Stimulated activated CD4-positive, alpha-beta T cell treated with anti-CD3 and anti-CD28 coated beads, Interleukin-15, amount 100 ng/mL, for 1 hour (primary cell): ENCODE data around the gene FAM8A1.
A peak's percentile ranks its signal among the peaks of the same experiment; 100 is the strongest.
"Not testable (repeated sequence)": the region's sequence is repeated elsewhere in the genome, so short reads cannot be mapped to it uniquely, and the experiment has no call there.

ENCODE experiments used
- DNase-seq, 2 donors: peaks; one replicate each; pipeline ENCODE4 v3.0.0-alpha.2; 2020; ENCODE audit warnings: low read depth in 1 of 2, low spot score in 1 of 2

Gene FAM8A1, protein sequence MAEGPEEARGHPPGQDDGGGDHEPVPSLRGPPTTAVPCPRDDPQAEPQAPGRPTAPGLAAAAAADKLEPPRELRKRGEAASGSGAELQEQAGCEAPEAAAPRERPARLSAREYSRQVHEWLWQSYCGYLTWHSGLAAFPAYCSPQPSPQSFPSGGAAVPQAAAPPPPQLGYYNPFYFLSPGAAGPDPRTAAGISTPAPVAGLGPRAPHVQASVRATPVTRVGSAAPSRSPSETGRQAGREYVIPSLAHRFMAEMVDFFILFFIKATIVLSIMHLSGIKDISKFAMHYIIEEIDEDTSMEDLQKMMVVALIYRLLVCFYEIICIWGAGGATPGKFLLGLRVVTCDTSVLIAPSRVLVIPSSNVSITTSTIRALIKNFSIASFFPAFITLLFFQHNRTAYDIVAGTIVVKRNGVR

DNA sequence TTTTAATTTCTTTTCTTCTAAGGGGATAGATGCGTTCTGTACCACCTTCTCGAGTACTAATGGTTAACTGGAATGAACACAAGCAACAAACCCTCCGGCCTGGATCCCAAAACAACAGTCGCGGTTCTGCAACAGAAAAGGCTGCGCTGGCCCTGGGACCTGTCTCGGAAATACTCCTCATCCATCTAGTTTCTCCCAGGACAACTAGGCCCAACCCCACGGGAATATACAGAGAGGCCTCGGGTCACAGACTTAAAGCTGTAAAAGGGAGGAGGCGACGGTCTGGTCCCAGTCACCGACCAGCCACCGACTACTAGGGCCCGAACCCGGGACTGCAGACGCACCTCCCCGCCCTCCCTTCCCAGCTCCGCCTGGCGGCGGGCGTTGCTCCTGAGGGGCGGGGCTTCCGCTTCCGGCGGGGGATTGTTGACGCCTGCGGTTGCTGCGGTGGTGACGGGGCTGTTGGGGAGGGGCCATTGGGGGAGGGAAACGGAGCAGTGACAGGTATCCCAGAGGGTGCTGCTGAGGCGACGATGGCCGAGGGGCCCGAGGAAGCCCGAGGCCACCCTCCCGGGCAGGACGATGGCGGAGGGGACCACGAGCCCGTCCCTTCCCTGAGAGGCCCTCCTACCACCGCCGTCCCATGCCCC, at the start of gene FAM8A1:
FAM8A1 (plus strand) TSS at position 426 of the 650 bp plus-strand sequence; CDS start at position 534, 108 bp downstream.
- DNase-seq, result peak; percentile 89 to 94

DNA sequence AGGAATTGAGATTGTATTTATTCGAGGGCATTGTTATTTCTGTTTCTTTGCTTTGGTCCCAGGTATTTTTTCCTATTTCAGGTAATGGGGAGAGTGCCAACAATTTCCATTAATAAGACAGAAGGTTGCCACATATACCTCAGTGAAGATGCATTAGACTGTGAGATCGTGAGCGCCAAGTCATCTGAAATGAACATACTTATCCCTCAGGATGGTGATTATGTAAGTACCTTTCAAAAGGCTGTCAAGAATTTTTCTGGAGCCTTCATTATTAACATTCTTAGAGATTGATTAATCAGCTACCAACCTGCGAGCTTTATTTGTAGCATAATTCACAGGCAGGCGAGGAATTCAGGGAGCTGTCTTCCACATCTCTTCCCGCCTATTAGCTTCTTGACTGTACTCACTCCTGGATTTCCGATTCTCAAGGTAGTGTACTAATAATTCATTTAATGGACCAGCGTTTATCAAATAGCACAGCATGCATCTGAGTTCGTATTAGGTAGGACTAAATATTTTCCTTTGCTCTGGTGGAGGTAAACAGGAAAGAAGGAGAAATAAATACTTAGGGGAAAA, 48.6 kb upstream of the FAM8A1 start:
- no peak for DNase-seq

DNA sequence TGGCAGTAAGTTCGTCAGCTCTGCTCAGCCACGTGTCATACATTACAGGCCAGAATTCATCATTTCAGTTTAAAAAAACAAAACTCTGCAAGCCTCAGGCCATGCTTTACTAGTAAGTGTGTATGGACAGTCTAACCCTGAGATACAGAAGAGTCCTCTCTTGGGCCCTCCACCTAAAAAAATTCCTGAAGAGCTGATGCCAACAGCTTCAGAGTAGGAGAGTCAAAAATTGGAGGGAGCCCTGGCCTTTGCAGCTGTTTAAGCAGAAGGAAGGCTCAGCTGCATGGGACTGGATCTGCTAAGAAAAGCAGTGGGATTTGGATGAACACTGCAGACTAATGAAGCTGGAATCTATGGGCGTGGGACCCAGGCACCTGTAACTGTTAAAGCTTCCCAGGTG, 47.2 kb upstream of the FAM8A1 start:
- DNase-seq, result no peak

DNA sequence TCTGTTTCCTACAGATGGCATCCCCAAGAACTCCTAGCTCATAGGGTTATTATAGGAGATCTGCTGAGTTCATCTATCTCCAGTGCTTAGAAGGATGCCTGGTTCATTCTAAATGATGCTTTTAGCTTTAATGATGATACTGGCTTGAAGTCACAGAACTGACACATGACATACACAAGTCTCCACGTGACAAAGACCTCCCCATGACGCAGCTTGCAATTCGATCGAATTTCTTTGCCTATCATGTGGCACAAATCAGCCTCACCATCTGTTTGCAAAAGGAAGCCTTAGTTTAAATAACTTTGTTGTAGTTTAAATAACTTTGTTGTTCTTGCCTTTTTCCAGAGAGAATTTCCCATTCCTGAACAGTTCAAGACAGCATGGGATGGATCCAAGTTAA, 44.1 kb upstream of the FAM8A1 start:
- no peak for DNase-seq

DNA sequence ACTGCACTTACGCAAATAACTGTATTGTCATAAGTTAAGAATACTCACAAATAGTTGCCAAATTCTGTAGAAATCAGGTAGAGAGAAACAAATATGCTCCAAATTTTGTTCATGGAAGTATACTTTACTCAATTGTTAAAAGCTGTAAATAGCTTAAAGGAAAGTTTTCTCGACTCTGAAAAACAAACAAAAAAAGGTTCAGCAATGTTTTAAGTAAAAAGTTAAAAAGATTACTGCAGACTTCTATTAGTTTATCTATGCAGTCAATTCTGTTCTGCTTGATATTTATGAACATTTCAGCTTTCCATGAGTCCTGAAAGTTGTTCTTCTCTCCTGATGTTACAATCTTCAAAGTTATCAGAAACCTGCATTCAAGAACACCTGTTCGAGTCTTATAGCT, 37.5 kb upstream of the FAM8A1 start:
- DNase-seq, result no peak

DNA sequence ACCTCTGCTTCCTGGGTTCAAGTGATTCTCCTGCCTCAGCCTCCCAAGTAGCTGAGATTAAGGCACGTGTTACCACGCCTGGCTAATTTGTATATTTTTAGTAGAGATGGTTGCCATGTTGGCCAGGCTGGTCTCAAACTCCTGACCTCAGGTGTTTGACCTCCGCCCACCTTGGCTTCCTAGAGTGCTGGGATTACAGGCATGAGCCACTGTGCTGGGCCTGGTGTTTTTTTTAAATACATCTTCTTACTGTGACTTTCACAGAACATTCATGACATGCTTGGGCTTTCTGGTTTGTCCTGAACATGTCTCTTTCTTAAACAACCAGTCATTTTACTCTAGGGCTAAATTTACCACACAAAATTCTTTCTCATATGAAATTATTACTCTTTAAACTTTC, 34.7 kb upstream of the FAM8A1 start:
- no peak for DNase-seq

DNA sequence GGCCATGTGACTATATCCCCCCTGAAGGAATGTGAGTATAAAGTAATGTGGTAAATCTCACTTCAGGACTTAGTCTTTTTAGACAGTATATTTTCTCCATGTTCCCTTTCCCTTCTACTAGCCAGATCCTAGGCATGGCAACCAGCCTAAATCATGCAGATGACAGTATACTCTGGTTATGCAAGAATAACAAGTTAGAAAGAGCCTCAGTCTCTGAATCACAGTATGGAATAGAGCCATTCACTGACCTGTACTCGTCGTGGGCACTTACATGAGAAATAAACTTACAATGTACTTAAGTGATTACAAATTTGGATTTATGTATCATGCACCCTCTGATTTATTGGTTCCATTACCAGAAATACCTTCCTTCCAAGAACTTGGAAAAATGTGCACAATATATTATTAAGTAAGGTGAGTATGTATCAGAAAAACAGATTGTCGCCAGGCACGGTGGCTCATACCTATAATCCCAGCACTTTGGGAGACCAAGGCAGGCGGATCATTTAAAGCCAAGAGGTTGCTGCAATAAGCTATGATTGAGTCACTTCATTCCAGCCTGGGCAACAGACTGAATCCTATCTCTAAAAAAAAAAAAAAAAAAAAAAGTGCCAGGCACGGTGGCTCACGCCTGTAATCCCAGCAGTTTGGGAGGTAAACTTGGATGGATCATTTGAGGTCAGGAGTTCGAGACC, 25.1 kb upstream of the FAM8A1 start:
- DNase-seq, result no peak

DNA sequence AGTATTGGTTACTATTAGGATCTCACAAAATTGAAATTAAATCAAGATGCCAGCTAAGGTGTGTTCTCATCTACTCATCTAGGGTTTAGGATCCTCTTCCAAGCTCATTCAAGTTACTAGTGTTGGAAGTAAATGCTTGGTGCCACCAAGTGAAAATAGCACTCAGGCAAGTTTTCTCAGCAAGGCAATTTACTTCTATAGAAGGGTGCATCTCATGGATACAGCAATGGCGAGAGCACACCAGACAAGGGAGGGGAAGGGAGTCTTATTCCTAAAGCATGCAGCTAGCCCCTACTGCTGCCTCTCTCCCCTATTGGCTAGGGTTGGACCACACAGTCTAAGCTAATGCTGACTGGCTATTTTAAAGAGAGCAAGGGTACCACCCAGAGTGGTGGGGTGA, 23.0 kb upstream of the FAM8A1 start:
- no peak for DNase-seq

DNA sequence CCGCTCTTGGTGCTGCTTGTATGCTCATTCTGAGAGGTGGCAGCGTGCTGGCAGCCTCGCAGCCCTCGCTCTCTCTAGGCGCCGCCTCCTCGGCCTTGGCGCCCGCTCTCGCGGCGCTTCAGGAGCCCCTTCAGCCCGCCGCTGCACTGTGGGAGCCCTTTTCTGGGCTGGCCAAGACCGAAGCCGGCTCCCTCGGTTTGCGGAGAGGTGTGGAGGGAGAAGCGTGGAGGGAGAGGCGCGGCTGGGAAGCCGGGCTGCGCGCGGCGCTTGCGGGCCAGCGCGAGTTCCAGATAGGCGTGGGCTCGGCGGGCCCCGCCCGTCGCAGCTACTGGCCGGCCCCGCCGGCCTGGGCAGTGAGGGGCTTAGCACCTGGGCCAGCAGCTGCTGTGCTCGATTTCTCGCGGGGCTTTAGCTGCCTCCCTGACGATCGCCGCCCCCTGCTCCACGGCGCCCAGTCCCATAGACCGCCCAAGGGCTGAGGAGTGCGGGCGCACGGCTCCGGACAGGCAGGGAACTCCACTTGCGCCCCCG, 19.5 kb upstream of the FAM8A1 start:
- DNase-seq, result peak in 1 of 2 donors; percentile 27

DNA sequence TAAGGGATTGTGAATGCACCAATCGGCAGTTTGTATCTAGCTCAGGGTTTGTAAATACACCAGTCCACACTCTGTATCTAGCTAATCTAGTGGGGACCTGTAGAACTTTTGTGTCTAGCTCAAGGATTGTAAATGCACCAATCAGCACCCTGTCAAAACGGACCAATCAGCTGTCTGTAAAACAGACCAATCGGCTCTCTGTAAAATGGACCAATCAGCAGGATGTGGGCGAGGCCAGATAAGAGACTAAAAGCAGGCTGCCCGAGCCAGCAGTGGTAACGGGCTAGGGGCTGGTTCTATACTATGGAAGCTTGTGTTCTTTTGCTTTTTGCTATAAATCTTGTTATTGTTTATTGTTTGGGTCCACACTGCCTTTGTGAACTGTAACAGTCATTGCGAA, 18.8 kb upstream of the FAM8A1 start:
- DNase-seq, result not testable (repeated sequence)

DNA sequence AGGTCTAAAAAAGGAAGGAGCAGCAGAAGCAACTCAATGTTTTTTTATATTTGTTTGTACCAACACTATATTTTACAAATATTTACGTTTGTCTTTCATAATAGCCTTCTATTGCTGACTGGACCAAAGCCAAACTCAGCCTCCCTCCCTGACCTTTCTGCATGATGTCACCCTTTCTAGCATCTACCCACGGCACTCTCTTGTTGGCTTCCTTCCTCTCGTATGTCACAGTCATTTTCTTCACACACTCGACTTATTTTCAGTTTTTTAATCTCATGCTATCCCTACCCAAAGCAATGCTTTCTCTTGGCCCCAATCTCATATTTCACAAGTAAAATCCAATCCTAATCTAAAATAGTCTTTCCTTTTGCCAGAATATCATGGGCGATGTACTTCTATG, 16.3 kb upstream of the FAM8A1 start:
- no peak for DNase-seq

DNA sequence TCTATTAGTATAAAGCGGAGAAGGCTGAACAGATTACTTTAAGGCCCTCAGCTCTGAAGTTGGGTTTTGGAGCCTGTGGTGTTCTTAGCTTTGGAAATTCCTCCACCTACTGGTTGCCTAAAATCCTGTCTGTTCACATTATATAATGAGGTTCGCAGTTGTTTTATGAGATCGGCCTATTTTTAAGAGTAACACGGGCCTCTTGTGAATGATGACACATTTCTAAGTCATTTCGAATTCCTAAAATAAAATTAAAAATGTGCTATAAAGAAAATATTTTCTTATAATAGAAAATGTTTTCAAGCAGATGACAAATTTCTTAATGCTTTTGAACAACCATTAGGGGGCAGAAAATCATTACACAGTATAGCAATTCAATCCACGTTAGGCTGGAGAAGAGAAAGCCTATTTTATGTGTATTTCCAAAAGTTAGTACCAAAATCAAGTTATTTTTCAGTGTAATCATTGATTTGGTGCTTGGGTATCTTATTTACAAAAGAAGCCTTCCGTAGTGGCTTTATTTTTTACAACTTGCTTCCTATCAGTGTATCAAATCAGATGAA, 15.8 kb upstream of the FAM8A1 start:
- DNase-seq, result no peak

DNA sequence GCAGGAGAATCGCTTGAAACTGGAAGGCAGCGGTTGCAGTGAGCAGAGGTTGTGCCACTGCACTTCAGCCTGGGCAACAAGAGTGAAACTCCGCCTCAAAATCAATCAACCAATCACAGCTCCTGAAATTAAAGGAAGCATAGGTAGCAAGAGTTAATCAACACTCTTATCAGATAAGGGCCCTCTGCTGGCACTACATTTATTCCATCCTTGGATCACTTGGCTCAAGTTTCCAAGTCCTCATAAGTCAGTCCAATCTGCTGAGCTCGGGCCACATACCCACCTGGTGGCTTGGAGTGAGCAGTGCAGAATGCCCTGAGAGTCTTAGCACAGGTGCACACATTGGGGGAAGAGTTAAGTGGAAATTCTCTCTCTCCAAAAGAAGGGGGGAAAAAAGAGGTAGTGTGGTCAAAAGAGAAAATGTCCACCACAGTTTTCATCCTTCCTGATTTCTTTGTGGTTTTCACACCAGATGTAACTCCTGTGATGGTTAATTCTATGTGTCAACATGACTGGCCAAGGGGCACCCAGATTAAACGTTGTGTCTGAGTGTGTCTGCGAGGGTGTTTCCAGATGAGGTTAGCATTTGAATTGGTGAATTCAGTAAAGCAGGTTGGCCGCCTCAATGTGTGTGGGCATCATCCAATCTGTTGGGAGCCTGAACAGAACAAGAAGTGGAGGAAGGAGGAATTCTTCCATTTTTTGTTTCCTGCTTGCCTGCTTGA, 14.2 kb upstream of the FAM8A1 start:
- no peak for DNase-seq

DNA sequence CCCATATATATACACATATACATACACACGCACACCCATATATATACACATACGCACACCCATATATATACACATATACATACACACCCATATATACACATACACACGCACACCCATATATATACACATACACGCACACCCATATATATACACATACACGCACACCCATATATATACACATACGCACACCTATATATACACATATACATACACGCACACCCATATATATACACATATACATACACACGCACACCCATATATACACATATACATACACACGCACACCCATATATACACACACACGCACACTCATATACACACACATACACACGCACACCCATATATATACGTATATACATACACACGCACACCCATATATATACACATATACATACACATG, 13.5 kb upstream of the FAM8A1 start:
- DNase-seq, result not testable (repeated sequence)

DNA sequence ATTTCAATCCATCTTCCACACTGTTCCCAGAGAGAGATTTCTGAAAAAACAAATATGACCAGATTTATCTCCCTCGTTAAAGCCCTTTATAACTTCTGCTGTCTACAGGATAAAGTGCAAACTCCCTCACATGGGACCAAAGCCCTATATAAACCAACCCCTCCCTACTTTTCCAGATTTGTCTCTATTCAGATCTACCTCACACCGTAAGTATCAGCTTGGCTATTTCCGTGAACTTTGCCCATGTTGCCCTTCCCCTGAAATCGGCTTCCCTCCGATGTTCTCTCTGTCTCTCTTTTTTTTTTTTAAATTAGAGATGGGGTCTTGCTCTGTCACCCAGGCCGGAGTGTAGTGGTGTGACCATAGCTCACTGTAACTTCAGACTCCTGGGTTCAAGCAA, 12.1 kb upstream of the FAM8A1 start:
- no peak for DNase-seq

DNA sequence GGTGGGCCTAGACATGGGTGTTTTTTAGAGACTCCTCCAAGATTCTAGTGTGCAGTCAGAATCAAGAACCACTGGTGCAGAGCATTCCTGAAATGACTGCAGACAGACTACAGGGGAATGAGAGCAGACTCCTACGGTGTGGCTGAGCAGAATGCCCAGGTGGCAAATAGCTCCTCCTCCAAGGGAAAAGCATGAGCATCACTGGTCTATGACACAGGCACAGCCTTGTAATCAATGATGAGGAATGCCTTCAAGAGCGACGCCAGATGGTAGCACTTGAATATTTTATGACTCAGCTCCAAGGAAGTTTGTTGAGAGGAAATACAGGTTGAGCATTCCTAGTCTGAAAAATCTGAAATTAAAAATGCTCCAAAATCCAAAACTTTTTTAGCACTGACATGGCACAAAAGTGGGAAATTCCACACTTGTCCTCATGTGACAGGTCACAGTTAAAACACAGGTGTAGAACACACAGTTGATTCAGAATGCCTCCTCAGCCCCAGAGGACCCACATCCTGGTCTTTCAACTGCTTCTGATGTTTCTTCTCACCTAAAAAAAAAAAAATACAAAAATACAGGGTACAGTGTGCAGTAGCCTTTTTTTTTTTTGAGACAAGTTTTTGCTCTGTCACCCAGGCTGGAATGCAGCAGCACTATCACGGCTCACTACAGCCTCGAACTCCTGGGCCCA, 10.6 kb upstream of the FAM8A1 start:
- DNase-seq, result no peak

DNA sequence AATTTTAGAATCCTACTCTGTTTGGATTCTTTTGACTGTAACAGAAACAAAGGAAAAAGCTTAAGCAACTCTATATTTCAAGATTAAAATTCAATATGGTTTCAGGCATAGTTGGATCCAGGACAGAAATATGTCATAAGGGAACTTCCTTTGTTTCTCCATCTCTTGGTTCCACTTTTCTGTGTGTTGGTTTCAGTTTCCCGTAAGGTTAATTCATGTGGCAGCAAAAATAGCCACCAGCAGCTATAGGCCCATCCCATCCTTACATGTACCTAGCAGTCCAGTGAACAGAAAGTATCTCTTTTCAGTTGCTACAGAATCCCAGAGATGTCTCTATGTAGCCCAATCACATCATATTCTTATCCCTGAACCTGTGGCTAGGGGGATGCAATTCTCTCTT, 8.8 kb upstream of the FAM8A1 start:
- DNase-seq, result no peak

DNA sequence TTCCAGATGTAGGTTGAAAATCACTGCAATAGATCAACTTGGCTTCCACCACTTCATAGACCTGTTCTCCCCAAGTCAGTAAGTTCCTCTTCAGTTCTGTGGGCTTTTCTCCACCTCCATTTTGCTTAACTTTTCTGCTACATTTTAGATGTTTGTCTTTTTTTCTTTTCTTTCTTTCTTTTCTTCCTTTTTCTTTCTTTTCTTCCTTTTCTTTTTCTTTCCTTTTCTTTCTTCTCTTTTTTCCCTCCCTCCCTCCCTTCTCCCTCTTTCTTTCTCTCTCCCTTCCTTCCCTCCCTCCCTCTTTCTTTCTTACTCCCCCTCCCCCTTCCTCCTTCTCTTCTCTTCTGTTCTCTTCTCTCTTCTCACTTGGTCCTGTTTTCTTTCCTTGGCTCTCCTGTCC, 6.9 kb upstream of the FAM8A1 start:
- no peak for DNase-seq

DNA sequence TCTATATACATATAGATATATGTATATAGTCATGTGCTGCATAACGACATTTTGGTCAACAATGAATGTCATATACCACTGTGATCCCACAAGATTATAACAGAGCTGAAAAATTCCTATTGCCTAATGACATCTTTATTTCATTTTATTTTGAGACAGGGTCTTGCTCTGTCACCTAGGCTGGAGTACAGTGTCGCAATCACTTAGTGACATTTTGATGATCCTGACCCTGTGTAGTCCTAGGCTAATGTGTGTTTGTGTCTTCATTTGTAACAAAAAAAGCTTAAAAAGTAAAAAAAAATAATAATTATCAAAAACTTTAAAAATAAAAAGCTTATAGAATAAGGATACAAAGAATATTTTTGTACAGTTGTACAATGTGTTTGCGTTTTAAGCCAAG, 4.0 kb upstream of the FAM8A1 start:
- DNase-seq, result no peak
